ENCODE data around the gene CORIN.
"Not testable (repeated sequence)": the region's sequence is repeated elsewhere in the genome, so short reads cannot be mapped to it uniquely, and the experiment has no call there.

The CORIN gene

GRCh38 chr4:47830265-47831025, 7.4 kb downstream of the CORIN start:
- DNase-seq: no peak

GRCh38 chr4:47829438-47829837, 8.4 kb downstream of the CORIN start:
- no peak for DNase-seq

GRCh38 chr4:47827343-47828047, 10.4 kb downstream of the CORIN start:
- DNase-seq: no peak

GRCh38 chr4:47824840-47825239, 13.0 kb downstream of the CORIN start:
- DNase-seq: no peak

GRCh38 chr4:47819178-47819577, 18.7 kb downstream of the CORIN start:
- no peak for DNase-seq

- DNase-seq: no peak
These were observed 20.6 kb downstream of the CORIN start for GRCh38 chr4:47817275-47817674.

- no peak for DNase-seq
These were observed 21.1 kb downstream of the CORIN start for GRCh38 chr4:47816748-47817147.

GRCh38 chr4:47814618-47815295, 23.1 kb downstream of the CORIN start:
- no peak for DNase-seq

GRCh38 chr4:47809654-47810203, 28.1 kb downstream of the CORIN start:
- DNase-seq: no peak

- no peak for DNase-seq
These were observed 33.3 kb downstream of the CORIN start for GRCh38 chr4:47804598-47804997.

GRCh38 chr4:47801481-47802002, 36.3 kb downstream of the CORIN start:
- DNase-seq: no peak

- DNase-seq: no peak
These were observed 39.7 kb downstream of the CORIN start for GRCh38 chr4:47798165-47798564.

- no peak for DNase-seq
These were observed 45.9 kb downstream of the CORIN start for GRCh38 chr4:47791965-47792364.

- DNase-seq: no peak
These were observed 47.8 kb downstream of the CORIN start for GRCh38 chr4:47790105-47790504.

- no peak for DNase-seq
These were observed 49.7 kb downstream of the CORIN start for GRCh38 chr4:47788126-47788525.

GRCh38 chr4:47786958-47787370, 50.9 kb downstream of the CORIN start:
- no peak for DNase-seq

GRCh38 chr4:47785153-47785552, 52.7 kb downstream of the CORIN start:
- no peak for DNase-seq

- no peak for DNase-seq
These were observed 53.6 kb downstream of the CORIN start for GRCh38 chr4:47784222-47784621.

- DNase-seq: no peak
These were observed 61.5 kb downstream of the CORIN start for GRCh38 chr4:47776353-47776752.

GRCh38 chr4:47774079-47774478, 63.8 kb downstream of the CORIN start:
- no peak for DNase-seq

- no peak for DNase-seq
These were observed 66.8 kb downstream of the CORIN start for GRCh38 chr4:47771020-47771419.

GRCh38 chr4:47767956-47768355, 69.9 kb downstream of the CORIN start:
- not testable (repeated sequence) for DNase-seq

- no peak for DNase-seq
These were observed 74.6 kb downstream of the CORIN start for GRCh38 chr4:47763279-47763678.

Data from T-helper 9 cell (primary cell).